ENCODE measurements around the gene STK39.
"Not testable (repeated sequence)": the region's sequence is repeated elsewhere in the genome, so short reads cannot be mapped to it uniquely, and the experiment has no call there.

The STK39 gene

DNA sequence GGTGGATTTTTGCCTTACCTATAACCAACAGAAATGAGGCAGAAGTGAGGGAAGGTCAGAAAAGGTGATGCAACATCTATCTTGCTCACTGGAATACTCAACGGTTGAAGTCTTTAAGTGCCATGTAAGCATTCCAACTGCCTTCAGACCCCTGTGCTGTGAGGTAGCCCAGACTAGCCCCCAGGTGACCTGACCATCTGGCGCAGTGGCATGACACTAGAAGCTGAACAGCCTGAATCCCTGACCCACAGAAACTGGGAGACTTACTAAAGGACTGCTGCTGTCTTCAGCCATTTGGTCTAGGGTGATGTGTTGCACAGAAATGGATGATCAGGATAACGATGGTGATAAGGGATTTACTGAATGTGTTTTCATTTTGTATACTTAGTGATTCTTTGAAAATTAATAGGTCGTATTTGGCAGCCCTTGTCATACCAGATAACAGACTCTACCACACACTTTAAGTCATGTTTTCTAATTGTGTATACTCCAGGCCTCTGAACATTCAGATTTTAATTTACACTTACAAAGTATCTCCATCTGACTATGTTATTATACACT lies 161.5 kb downstream of the STK39 start:
- DNase-seq (ENCODE audit: low read depth), result no peak

DNA sequence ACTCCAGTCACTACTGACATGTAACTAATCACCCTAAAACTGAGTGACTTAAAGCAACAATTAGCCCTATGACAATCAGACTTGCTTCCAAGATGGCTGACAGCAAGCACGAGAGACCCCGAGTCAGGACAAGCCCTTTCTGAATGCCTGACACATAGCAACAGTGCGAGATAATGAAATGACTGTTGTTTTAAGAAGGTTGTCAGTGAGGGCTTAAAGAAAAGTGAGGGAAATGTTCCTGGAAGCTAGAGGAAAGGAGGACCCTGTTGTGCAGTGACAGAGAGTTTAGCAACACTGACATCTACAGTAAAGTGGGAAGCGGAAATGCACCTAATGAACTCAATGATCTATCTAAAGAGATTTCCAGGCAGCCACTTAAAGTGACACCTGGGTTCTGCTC lies 163.1 kb downstream of the STK39 start:
- no peak for DNase-seq (ENCODE audit: low read depth)

DNA sequence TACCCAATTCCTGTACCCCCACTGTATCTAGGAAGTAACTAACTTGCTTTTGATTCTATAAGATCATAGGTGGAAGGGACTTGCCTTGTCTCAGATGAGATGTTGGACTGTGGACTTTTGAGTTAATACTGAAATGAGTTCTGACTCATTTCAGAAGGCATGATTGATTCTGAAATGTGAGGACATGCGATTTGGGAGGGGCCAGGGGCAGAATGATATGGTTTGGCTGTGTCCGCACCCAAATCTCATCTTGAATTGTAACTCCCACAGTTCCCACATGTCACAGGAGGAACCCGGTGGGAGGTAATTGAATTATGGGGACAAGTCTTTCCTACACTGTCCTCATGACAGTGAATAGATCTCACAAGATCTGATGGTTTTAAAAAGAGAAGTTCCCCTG lies 165.9 kb downstream of the STK39 start:
- DNase-seq (ENCODE audit: low read depth), result not testable (repeated sequence)

DNA sequence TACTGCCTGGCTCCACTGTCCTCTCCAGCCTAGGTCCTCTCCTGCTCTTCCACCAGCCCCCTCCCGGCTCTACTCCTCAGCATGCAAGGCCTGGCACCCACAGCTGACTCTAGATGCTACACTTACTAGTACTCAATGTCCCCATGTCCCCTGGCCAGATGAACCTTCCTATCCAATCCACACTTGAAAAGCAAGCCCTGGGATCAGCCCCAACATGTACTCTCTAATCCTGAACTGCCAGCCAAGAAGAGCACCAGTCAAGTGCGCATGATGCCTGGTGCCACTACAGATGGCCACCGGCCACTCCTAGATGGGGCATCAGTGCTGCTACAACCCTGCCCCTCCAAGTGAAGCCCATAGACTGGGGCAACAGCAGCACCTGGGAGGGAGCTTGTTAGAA lies 168.2 kb downstream of the STK39 start:
- DNase-seq (ENCODE audit: low read depth), result no peak

DNA sequence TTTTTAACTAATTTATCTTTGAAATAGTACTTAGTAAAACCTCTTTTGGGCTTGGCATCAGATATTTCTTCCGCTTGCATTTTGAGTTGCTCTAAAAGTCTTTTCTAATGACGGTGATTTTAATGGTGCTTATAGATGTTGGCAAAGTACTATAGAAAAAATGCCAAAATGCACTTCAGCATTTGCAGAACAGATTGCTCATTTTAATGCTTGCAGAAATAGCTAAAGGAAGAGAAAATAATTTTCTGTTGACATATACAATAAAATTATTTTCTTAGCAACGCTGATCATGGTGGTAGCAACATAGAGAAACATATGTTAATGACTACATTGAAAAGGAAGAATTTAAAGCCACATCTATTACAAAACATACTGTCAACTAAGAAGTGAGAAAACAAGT lies 170.7 kb downstream of the STK39 start:
- DNase-seq (ENCODE audit: low read depth), result no peak

DNA sequence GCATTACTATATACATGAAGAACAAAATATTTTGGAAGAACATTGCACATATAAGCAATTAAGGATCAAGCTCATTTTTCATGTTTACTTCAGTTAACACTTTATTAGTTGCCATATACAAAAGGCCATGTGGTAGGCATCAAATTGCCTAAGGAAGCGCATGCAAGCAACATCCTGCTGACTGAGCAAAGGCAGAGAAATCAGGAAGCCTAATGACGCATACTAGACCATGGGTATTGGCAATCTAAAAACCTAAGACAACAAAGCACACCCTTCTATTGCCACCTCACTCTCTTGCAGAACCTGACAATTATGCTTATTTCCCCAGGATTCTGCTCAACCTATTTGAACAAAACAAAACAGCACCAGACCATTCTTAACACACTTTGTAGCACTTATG lies 171.9 kb downstream of the STK39 start:
- no peak for DNase-seq (ENCODE audit: low read depth)

DNA sequence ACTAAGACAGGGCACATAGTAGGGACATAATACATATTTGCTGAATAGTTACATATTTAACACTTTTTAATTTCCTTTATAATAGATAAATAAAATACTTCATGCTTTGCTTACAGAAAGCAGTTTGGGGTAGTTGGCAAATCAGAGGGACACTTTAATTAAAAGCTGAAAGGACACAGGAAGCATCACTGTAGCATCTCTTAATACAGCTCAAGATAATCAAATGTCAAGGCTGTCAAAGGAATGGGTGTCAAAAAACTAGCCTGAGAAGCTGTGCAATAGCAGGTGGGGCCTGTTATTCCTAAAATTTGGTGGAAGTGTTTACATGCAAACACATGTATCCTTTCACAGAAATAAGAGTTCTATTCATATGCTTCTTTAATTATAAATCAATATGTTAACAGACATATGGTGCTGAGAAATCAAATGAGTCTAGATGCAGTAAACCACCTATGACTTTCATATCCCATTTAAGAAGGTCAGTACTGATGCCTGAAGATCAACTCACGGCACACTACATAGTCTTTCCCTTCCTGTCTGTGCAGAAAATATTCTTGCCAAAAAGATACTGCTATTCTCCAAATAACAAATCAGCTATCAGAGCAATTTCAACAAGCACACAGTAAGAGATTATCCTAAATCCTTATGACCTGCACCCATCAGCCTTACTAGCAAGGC lies 174.6 kb downstream of the STK39 start:
- DNase-seq (ENCODE audit: low read depth), result no peak

DNA sequence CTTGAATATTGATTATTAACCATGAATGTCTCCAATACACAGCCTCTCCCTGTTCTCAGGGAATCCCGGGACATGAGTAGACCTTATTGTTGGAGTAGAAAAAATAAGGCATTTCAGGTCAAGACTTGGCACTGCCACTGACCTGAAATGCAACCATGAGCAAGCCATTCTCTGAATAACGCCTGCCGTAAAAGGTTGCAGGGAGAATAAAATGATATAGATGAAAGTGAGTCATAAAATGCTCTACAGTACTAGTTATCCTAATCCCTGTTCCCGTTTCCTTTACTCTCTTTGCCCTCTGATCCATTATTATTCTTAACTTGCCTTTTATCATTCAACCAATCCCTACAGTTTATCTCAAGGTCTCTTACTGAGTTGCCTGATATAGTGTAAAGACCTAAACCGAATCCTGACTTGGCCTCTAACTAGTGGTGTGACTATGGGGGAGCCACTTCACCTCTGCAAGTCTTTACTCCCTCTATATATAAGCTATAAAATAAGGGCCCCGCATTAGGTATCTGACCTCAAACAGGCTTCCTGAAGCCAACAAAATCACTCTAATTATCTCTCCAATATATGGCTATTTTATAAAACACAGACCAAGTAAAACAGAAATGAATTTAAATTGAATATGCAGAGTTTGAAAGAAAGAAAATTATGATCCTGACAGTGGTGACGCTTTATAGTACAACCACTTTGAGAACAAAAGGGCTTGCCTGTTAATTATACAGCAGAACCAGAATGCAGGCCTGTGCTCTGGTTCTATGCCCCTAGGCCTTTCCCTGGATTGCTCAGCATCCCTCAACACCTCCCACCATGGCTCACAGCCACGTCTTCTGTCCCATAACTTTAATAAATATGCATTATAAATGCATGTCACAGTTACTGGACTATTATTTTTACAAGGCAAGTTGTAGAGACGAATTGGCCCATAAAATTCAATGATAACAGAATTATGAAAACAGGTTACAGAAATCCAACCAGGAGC lies 183.1 kb downstream of the STK39 start:
- no peak for DNase-seq (ENCODE audit: low read depth)

DNA sequence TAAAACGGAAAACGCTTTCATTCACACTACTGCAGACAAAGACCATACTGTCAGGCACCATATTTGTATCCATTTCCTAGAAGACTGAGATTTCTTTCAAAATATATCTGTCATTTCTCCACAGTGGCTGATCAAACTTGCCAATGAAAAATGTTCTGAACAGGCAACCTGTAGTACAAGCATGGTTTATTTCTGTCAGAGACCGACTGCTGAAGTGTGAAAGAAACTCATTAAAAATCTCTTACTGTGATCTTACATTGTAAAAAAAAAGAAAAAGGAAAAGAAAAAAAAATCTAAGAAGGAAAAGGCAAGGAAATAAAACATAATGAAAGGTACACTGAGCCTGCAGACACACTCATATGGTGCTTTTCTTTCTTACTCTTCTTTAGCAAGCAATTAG lies 184.5 kb downstream of the STK39 start:
- no peak for DNase-seq (ENCODE audit: low read depth)

DNA sequence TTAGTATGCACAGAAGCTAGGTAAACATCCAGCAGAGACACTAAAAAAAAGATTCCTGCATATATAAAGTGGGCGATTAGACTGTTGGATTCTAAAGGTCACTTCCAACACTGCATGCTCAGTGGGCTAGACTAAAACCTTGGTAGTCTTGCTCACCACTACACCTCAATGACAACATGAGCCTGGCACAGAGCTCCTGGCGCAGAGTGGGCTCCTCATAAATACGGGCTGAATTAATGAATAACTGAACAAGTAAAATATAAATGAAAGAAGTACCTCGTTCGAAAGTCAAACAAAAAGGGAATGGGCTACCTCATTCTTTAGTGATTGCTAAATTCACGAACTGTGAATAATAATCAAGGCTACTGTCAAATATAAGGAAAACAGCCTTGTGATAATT lies 185.3 kb downstream of the STK39 start:
- DNase-seq (ENCODE audit: low read depth), result no peak

DNA sequence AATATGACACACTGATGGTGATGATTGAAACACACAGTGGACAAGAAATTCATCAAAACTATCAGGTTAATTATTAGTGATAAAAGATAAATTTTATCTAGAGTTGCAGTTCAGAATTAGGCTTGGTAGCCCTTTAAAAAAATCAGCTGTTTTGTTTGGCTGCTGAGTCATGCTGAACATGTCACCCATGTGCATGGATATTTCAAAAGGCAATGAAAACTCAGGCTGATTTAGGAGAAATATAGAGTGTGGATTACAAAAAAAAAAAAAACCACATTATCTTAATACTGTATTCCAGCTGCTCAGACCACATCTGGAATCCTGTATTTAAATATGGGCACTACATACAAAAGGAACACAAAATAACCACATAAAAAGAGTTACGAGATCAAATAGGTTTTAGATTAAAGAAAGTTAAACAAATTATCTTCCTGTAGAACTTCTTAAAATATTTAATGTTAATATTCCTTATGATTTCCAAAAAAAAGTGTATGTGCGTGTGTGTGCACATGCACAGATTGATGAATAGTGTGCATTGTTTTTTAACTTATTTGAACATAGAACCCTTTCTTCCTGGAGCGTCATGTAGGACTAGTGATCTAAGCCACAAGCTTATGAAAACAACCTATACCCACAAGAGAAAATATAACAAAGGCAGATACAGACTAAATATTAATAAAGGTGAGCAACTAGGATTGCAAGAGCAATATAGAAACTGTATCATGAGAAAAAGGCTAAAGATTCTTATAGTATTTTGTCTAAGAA lies 186.2 kb downstream of the STK39 start:
- DNase-seq (ENCODE audit: low read depth), result no peak

DNA sequence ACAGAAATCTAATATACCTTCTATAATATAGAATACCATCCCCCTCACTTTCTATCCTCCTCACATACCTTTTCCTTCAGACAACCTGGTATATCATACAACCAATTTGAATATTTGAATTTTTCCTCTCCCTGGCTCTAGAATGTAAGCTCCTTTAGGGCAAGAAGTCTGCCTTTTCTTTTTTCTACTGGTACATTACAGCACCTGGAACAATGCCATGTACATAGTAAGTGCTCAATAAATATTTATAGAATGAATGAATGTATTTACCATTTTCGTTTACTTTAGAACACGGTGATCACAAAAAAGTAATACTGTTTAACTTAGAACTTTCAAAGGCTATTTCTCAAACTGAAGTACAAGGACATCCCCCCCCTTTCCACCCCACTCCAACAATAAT lies 187.6 kb downstream of the STK39 start:
- no peak for DNase-seq (ENCODE audit: low read depth)

DNA sequence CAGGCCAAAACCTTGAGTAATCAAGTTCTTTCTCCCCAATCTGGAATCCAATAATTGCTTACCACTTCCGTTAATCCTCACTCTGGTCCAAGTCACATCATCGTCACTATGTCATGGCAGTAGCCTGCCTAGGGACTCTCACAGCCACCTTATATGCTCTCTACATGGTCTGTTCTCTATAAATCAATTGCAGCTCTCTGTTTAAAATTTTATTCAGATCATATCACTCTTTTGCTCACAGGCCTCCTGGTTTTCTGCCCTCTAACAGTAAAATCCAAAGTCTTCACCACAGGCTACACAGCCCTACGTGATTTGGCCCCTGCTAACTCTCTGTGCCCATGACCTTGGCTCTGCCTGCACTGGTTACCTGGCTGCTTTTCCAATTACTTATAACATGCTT lies 188.7 kb downstream of the STK39 start:
- no peak for DNase-seq (ENCODE audit: low read depth)

DNA sequence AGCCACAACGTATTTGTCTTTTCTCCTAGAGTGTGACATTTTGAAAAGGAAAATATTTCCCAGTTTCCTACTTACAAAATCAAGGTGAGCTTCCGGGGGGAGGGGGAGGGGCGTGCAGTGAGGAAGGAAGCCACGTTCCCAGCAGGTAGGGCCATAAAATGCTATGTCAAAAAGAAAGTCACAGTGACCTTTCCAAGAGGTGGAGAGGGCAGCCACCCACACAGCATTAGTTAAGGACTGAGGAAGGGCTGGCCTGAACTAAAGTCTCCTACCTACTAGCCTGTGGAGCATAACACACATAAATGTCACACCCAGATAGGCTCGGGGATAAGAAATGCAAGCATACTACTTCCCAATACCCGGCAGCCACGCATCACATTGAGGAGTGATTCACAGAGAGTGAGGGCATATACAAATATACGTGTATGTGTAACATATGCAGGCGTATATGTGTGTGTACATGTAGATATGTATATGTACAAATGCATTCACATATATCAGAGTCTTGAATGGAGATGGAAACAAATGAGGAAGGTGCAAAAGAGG lies 191.1 kb downstream of the STK39 start:
- DNase-seq (ENCODE audit: low read depth), result no peak

DNA sequence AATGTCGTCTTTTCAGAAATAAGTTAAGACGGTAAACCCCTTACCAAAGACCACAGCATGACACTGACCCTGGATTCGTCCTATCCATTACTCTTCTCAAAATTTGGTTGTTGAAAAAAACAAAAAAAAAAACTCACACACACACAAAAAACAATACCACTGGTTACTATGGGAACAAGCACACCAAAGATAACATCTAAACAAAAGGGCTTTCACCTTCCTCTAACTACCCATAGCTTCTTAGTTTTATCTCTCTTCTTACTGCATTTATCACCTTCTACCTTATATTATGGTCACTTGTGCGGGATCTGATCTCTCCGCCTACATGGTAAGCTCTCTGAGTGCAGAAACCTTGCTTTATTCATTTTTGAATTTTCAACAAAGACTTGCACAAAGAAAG lies 192.7 kb downstream of the STK39 start:
- no peak for DNase-seq (ENCODE audit: low read depth)

DNA sequence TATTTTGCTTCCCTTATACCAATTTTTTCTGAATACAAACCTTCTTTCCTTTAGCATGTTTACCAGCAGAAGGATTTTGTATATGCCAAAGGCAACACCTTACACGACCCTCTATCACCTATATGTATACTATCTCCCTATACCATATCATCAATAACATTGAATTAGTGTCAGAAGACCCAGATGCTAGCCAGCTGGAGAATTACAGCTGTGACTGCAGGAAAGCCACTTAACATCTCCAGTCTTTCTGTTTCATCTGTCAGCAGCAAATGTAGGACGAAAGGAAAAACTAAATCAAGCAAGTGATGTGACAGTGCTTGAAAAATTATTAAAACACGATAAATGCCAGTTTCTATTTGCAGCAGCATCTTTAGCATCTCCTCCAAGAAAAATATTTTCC lies 193.7 kb downstream of the STK39 start:
- DNase-seq (ENCODE audit: low read depth), result no peak

DNA sequence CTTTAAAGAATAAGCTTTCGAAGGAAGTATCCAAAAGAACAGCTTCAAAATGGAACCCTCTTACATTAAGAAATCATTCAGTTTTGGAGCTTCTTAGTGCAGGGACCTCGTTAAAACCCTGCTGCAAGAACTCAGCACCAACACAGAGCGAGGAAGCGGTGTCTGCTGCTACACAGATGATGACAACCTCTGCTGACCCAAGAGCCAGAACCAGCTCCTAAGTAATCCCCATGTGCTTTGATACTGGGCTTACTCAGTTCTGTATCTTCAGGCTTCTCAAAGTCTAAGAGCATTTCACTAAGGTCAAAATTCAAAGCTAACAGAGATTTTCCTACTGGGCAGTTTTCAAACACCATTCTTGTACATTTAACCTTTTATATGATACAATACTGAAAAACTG lies 194.6 kb downstream of the STK39 start:
- no peak for DNase-seq (ENCODE audit: low read depth)

DNA sequence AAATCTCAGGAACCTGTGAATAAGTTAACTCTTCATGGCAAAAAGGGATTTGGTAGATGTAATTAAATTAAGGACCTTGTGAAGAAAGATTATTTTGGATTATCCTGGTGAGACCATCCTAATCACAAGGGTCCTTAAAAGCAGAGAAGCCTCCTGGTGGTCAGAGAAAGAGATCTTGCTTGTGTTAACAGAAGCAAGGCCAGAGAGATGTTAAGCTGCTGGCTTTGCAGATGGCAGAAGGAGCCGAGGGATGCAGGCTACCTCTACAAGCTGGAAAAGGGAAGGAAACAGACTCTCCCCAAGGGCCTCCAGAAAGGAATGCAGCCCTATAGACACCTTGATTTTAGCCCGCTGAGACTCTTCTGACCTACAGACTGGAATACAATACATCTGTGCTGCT lies 197.0 kb downstream of the STK39 start:
- DNase-seq (ENCODE audit: low read depth), result no peak

DNA sequence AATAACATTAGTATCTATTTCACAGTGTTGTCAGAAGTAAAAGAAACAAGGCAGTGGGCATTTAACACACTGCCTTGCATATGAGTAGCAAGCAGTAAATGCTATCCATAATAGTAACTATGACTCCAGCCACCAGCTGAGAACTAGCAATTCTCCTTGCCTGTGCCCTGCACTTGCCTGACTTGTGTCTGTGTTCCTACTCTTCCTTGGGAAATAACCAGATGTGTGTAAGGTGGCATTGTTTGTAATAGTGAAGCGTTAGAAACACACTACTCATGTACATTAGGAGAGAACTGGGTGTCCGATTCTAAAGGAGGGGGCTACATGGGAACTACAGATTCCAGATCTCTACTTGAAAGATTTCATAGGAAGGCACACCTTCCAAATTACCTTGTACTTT lies 197.8 kb downstream of the STK39 start:
- no peak for DNase-seq (ENCODE audit: low read depth)

DNA sequence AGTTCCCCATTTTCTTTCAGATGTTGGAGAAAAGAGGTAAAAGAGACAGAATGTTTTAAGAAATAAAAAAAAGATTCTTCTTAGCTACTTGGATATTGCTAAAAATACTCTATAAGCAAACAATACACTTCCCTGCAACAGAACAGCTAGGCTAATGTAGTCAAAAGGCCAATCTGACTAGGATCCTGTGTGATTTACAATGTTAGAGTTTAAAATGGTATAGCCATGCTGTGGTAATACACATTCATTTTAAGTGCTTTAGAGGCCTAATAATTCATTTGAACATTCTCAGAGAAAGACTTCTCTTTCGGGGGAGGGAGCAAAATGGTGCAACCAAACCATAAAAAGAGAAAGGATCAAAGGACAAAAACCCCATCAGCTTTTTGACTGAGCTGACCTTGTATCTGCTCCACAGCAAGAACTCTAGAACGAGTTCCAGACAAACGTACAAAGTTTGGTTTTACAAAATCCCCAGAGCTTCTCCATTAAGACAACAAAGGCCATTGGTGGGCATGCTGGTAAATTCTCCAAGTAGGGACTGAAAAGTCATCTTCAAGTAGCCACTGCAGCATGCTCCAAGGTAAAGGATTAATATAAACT lies 200.2 kb downstream of the STK39 start:
- DNase-seq (ENCODE audit: low read depth), result no peak

DNA sequence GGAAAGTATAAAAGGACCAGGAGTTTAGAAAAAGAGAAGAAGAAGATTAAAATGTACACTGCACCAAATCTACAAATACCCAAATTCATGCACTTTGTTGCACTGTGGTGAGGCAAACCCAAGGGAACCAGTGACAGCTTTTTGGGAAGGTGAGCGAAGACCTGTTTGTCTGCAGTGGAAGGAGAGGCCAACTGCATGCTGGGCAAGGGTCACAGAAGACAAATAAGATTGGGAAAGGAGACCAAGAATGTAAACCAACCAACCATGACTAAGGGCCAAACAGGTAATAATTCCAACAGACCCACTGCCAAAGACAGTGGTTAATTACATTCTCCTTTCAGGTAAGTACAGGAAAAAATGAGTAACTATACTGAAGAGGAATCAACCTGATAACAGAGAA lies 202.8 kb downstream of the STK39 start:
- DNase-seq (ENCODE audit: low read depth), result no peak

DNA sequence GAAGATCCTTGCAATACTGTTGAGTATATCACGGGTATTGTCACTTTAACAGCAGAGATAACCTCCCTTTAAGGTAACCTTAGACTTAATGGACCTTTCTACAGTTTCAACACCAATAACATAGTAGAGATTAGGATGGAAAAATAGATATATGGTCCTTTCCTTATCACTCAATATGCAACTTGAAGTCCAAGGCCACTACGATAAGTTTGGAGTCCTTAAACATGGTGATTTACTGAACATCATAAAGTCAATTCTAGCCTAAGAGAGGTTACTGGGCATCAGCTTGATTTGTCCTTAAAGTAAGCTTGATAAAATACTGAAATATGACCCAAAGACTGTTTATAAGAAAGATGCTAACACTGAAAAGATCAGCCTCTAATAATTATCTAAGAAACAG lies 203.2 kb downstream of the STK39 start:
- DNase-seq (ENCODE audit: low read depth), result no peak

All from HS-5 (cell line).